Transverse colon (tissue), 3 donors: ENCODE data around the gene DPYD.

Source experiments
- POLR2A ChIP-seq: fragments of 450-650 bp; IDR thresholded peaks from one replicate; pipeline ENCODE4 v1.6.1; 2016; ENCODE audit warnings: antibody characterized with exemption, mild to moderate bottlenecking, moderate library complexity
- TF ChIP-seq, protein P1 (sequence below), 5 experiments: fragments of 200-600 bp in 3 of 5; fragments of 450-650 bp in 2 of 5; sonication (generic) in 3 of 5; IDR thresholded peaks; 1 replicate in 2 of 5; 2 replicates in 3 of 5; pipeline ENCODE4 v1.5.1; 2016 to 2017; ENCODE audit warnings: antibody characterized with exemption in 5 of 5, inconsistent platforms in 3 of 5, mild to moderate bottlenecking in 2 of 5, moderate library complexity in 1 of 5

DNA sequence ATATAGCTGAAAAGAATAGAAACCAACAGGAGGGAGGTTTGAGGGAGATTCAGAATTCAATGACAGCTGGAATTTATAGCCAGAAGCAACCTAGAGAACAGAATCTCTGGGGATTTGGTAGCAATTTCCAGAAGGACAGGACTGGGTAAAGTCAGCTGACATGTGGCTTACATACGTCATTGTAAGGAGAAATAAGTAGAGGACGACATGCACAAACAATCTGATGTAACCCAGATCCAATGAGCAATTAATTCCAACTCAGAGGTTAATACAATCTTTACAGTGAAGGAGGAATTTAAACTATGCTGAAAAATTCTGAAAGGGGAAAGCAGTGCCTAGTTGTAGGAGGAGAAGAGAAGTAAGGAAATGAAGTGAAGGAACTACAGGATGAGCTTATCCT lies 815.3 kb downstream of the DPYD start:
- no peak for TF ChIP-seq POLR2A
- TF ChIP-seq, protein P1, sequence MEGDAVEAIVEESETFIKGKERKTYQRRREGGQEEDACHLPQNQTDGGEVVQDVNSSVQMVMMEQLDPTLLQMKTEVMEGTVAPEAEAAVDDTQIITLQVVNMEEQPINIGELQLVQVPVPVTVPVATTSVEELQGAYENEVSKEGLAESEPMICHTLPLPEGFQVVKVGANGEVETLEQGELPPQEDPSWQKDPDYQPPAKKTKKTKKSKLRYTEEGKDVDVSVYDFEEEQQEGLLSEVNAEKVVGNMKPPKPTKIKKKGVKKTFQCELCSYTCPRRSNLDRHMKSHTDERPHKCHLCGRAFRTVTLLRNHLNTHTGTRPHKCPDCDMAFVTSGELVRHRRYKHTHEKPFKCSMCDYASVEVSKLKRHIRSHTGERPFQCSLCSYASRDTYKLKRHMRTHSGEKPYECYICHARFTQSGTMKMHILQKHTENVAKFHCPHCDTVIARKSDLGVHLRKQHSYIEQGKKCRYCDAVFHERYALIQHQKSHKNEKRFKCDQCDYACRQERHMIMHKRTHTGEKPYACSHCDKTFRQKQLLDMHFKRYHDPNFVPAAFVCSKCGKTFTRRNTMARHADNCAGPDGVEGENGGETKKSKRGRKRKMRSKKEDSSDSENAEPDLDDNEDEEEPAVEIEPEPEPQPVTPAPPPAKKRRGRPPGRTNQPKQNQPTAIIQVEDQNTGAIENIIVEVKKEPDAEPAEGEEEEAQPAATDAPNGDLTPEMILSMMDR (IDR thresholded peaks at IDR 0.05), result no peak
